Erythroblast (primary cell): Measurements from ENCODE around the gene NDUFA5.

Experiments used
- GATA1 ChIP-seq: IDR thresholded peaks from 2 replicates; pipeline ENCODE4 v1.6.1; 2011; ENCODE audit warnings: low read depth, mild to moderate bottlenecking, control low read depth, low read length, moderate library complexity
- POLR2A ChIP-seq: IDR thresholded peaks from 2 replicates; pipeline ENCODE4 v1.6.1; 2011; ENCODE audit warnings: mild to moderate bottlenecking, low read length

- TF ChIP-seq POLR2A (no peak), GATA1 (no peak)
Observed at GRCh38 chr7:123505221-123505620, 52.4 kb downstream of the NDUFA5 start.
